Prostate gland (tissue), 2 donors: ENCODE results near the gene KCNQ1.

Experiments
- POLR2A ChIP-seq: fragments of 450-650 bp; IDR thresholded peaks from one replicate; pipeline ENCODE4 v1.6.1; 2016; ENCODE audit warnings: antibody characterized with exemption, mild to moderate bottlenecking
- POLR2AphosphoS5 ChIP-seq: sonication (generic); formaldehyde crosslinking; IDR thresholded peaks from one replicate; pipeline ENCODE4 v1.6.1; 2017; ENCODE audit warnings: antibody characterized with exemption
- TF ChIP-seq, protein P1 (sequence below), 4 experiments: fragments of 200-600 bp in 2 of 4; fragments of 450-650 bp in 2 of 4; sonication (generic) in 2 of 4; IDR thresholded peaks; 1 replicate in 3 of 4; 2 replicates in 1 of 4; pipeline ENCODE4 v1.5.1; 2016 to 2019; ENCODE audit warnings: antibody characterized with exemption in 4 of 4, mild to moderate bottlenecking in 2 of 4, moderate library complexity in 2 of 4

DNA sequence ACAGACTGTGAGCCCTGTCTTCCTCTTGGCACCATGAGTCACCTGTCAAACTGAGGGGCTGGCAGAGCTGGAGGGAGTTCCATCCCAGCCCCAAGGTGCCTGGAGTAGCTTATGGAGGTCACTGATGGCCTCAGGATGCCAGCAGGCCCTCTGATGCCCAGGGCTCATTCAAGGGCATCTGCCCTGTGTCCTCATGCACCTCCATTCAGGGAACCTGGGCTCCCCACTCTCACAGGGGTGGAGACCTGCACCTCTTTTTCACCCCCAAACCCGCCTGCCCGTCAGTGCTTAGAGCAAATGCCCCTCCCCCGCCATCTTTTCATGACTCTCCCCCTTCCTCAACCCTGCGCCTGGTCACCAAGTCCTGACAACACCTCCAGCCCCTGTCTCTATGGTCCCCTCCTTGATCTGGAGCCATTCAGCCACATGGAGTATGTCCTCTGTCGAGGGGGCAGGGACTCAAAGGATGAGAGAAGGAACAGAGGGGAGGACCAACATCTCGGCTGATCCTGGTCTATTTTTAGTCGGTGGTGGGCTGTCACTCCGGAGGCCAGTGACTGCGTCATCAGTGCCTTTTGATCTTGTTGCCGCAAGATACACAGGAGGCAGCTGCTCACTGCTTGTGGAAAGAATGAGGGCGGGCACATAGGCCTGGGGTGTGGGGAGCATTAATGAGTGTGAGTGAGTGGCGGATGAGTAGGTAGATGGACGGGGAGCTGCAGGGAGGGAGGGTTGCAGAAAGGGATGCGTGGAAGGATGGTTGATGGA lies 368.5 kb downstream of the KCNQ1 start:
- no peak for TF ChIP-seq POLR2A
- TF ChIP-seq, protein P1, sequence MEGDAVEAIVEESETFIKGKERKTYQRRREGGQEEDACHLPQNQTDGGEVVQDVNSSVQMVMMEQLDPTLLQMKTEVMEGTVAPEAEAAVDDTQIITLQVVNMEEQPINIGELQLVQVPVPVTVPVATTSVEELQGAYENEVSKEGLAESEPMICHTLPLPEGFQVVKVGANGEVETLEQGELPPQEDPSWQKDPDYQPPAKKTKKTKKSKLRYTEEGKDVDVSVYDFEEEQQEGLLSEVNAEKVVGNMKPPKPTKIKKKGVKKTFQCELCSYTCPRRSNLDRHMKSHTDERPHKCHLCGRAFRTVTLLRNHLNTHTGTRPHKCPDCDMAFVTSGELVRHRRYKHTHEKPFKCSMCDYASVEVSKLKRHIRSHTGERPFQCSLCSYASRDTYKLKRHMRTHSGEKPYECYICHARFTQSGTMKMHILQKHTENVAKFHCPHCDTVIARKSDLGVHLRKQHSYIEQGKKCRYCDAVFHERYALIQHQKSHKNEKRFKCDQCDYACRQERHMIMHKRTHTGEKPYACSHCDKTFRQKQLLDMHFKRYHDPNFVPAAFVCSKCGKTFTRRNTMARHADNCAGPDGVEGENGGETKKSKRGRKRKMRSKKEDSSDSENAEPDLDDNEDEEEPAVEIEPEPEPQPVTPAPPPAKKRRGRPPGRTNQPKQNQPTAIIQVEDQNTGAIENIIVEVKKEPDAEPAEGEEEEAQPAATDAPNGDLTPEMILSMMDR (IDR thresholded peaks at IDR 0.05): no peak
- TF ChIP-seq POLR2AphosphoS5: no peak
